Ascending aorta (tissue), 2 donors: ENCODE results near the gene KRTAP20-4. TPM values are rescaled to one million over a fixed set of nuclear protein-coding genes. Genes with fewer than 3 reads are reported as not detected.

Experiments used
- DNase-seq, 2 donors: peaks; one replicate each; pipeline ENCODE4 v3.0.0-alpha.2; 2019; ENCODE audit warnings: low spot score in 2 of 2
- H3K27ac ChIP-seq, 2 donors: fragments of 200-600 bp; sonication (generic); one replicate each; pipeline ENCODE4 v1.5.1; 2016 to 2017; ENCODE audit warnings: mild to moderate bottlenecking in 1 of 2
- H3K27me3 ChIP-seq: fragments of 200-600 bp; sonication (generic); one replicate; pipeline ENCODE4 v1.5.1; 2017
- H3K36me3 ChIP-seq, 2 donors: fragments of 200-600 bp; sonication (generic); one replicate each; pipeline ENCODE4 v1.5.1; 2016
- H3K4me1 ChIP-seq, 2 donors: fragments of 200-600 bp; sonication (generic); one replicate each; pipeline ENCODE4 v1.5.1; 2016 to 2017; ENCODE audit warnings: mild to moderate bottlenecking in 1 of 2
- H3K4me3 ChIP-seq, 2 donors: fragments of 200-600 bp; sonication (generic); one replicate each; pipeline ENCODE4 v1.5.1; 2016 to 2017; ENCODE audit warnings: mild to moderate bottlenecking in 1 of 2
- H3K9me3 ChIP-seq, 2 donors: fragments of 200-600 bp; sonication (generic); one replicate each; pipeline ENCODE4 v1.5.1; 2016
- intact Hi-C: fragments of 100-400 bp; cut with DNase I; formaldehyde crosslinking; loops from one replicate; pipeline ENCODE4 v1.15.1; 2023
- total RNA-seq: library from RNA; depleted of rRNA; stranded (reverse); fragments of >200 nt; gene quantifications from one replicate; pipeline ENCODE4 v1.1.0, GENCODE V29; 2016
- TF ChIP-seq, protein P1 (sequence below), 3 experiments: fragments of 200-600 bp in 2 of 3; fragments of 450-650 bp in 1 of 3; sonication (generic) in 2 of 3; IDR thresholded peaks; one replicate each; pipeline ENCODE4 v1.5.1; 2016 to 2019; ENCODE audit warnings: antibody characterized with exemption in 3 of 3, mild to moderate bottlenecking in 1 of 3, moderate library complexity in 1 of 3

Gene KRTAP20-4
- total RNA-seq, 1 donor from 2014 or later: not detected

DNA sequence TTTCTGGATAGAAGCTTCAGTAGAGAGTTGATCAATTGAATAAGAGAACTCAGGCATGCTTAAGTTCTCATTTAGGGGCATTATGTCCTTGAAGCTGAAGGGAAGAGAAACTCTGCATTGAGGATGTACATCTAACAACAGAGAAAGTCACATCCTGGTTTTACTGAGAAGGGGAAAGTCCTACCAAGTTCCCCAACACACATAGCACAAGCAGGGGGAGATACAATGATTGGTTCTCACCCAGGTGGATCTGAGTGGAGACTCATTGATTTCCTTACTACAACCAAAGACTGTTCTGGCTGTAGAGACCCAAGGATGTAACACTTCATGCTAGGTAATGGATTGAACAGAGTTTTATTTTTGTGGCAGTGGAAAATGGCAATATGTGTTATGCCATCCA lies 5.2 kb upstream of the KRTAP20-4 start:
- intact Hi-C loops: no loop called here

DNA sequence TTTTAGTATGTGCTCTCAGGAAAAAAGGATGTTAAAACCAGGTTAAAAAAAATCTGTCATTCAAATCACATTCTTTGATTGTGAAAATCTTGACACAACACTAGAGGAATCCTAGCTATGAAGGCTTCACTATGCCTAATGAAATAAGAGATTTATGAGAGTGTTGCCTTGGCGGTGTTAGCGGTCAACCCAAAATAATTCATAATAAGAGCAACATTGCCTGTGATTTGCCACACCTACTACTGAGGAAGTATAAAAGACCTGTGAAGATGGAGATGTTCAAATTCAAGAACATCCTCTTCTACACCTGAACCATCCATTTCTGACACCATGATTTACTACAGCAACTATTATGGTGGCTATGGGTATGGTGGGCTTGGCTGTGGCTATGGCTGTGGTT lies 4.3 kb upstream of the KRTAP20-4 start, which contains the start of gene KRTAP20-1:
Gene KRTAP20-1 (plus strand): TSS at position 301 of the 400 bp plus-strand sequence. CDS start 30 bp downstream, at position 331.
- no peak for DNase-seq
- TF ChIP-seq, protein P1, sequence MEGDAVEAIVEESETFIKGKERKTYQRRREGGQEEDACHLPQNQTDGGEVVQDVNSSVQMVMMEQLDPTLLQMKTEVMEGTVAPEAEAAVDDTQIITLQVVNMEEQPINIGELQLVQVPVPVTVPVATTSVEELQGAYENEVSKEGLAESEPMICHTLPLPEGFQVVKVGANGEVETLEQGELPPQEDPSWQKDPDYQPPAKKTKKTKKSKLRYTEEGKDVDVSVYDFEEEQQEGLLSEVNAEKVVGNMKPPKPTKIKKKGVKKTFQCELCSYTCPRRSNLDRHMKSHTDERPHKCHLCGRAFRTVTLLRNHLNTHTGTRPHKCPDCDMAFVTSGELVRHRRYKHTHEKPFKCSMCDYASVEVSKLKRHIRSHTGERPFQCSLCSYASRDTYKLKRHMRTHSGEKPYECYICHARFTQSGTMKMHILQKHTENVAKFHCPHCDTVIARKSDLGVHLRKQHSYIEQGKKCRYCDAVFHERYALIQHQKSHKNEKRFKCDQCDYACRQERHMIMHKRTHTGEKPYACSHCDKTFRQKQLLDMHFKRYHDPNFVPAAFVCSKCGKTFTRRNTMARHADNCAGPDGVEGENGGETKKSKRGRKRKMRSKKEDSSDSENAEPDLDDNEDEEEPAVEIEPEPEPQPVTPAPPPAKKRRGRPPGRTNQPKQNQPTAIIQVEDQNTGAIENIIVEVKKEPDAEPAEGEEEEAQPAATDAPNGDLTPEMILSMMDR (IDR thresholded peaks at IDR 0.05): no peak
- Histone ChIP-seq H3K27me3 (no peaks in the 10 kb centered on the region), H3K9me3 (no peaks in the 10 kb centered on the region), H3K27ac (no peak within 1 kb of the TSS), H3K4me1 (no peaks in the 10 kb centered on the region), H3K36me3 (no peaks in the 10 kb centered on the region), H3K4me3 (no peak within 1 kb of the TSS)
- intact Hi-C loops: no loop called here

More for the DNA sequence above, 5.2 kb upstream of the KRTAP20-4 start:
- no peaks in the 10 kb centered on the region for H3K36me3 ChIP-seq
- H3K4me3 ChIP-seq: no peak overlapping the region
- no peak overlapping the region for H3K27ac ChIP-seq
- H3K27me3 ChIP-seq: no peaks in the 10 kb centered on the region
- TF ChIP-seq, protein P1 (IDR thresholded peaks at IDR 0.05): no peak
- no peaks in the 10 kb centered on the region for H3K4me1 ChIP-seq
- no peaks in the 10 kb centered on the region for H3K9me3 ChIP-seq
- DNase-seq: no peak

DNA sequence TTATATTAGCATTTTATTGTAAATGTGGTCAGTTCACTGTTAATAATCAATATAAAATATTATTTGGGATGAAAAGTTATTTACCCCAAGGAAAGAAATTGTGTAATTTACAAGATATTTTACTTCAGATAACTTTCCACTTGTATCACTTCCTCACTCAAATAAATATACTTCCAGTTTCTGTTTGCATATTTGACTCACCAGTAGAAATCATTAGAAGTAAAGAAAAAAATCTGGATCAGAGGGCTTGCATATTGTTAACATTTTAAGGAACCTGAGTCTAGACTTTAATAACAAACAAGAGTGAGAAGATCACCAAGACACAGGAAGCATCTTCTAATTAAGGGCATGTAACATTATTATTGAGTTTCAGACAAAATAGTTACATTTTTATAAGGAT lies 347 bp upstream of the KRTAP20-4 start:
- H3K9me3 ChIP-seq: no peaks in the 10 kb centered on the region
- DNase-seq: no peak
- no peaks in the 10 kb centered on the region for H3K27me3 ChIP-seq
- no peaks in the 10 kb centered on the region for H3K36me3 ChIP-seq
- TF ChIP-seq, protein P1 (IDR thresholded peaks at IDR 0.05): no peak
- H3K4me1 ChIP-seq: no peaks in the 10 kb centered on the region
- intact Hi-C loops: no loop called here
- no peak overlapping the region for H3K27ac ChIP-seq
- H3K4me3 ChIP-seq: no peak overlapping the region

DNA sequence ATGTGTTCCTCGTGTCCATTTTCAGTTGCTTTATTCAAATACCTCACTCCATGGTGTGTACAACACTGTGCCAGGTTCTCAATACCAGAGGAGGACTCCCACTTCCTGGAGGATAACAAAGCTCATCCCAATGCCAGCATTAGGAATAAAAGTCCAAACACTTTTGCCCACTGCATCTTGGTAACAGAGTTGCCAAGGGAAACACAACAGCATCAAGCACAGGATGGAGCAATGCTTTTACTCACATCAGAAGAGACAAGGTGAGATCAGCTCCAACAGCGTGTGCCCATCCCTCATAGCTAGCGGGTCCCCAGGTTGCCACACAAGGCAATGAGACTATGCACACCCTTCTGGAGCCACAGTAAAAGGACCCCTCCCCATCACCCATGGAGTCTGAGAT lies 2.9 kb downstream of the KRTAP20-4 start:
- H3K27ac ChIP-seq: no peak overlapping the region
- H3K4me3 ChIP-seq: no peak overlapping the region
- no peaks in the 10 kb centered on the region for H3K4me1 ChIP-seq
- intact Hi-C loops: no loop called here
- no peaks in the 10 kb centered on the region for H3K36me3 ChIP-seq
- TF ChIP-seq, protein P1 (IDR thresholded peaks at IDR 0.05): no peak
- no peaks in the 10 kb centered on the region for H3K27me3 ChIP-seq
- no peak for DNase-seq
- H3K9me3 ChIP-seq: no peaks in the 10 kb centered on the region

DNA sequence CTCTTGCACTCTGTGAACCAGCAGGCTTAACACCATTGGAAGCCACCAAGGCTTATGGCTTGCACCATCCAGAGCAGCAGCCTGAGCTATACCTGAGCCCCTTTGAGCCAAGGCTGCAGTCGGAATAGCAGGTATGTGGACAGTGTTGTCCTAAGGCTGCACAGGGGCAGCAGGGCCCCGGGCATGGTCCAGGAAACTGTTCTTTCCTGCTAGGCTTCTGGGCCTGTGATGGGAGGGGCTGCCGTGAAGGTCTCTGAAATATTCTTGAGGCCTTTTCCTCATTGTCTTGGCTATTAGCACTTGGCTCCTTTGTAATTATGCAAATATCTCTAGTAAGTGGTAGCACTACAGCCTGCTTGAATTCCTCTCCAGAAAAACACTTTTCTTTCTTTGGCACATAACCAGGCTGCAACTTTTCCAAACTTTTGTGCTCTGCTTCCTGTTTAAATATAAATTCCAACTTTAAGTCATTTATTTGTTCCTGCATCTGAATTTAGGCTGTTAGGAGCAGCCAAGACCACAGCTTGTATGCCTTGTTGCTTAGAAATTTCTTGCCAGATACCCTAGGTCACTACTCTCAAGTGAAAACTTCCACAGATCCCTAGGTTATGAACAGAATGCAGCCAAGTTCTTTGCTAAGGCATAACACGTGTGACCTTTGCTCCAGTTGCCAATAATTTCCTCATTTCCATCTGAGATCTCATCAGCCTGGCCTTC lies 5.2 kb downstream of the KRTAP20-4 start:
- H3K4me1 ChIP-seq: no peaks in the 10 kb centered on the region
- DNase-seq: no peak
- H3K27ac ChIP-seq: no peak overlapping the region
- intact Hi-C loops: no loop called here
- no peaks in the 10 kb centered on the region for H3K27me3 ChIP-seq
- no peak overlapping the region for H3K4me3 ChIP-seq
- H3K36me3 ChIP-seq: no peaks in the 10 kb centered on the region
- no peaks in the 10 kb centered on the region for H3K9me3 ChIP-seq
- TF ChIP-seq, protein P1 (IDR thresholded peaks at IDR 0.05): no peak
